GM21367 (cell line): ENCODE measurements around the gene KATNIP.
"Not testable (repeated sequence)": the region's sequence is repeated elsewhere in the genome, so short reads cannot be mapped to it uniquely, and the experiment has no call there.

ENCODE experiments used
- ATAC-seq: cut with Tn5 transposase; IDR thresholded peaks from one replicate; pipeline ENCODE4 v1.9.1; 2021; ENCODE audit not compliant: unreplicated experiment

The KATNIP gene

GRCh38 chr16:27534256-27534655, 15.7 kb upstream of the KATNIP start:
- no peak for ATAC-seq

DNA sequence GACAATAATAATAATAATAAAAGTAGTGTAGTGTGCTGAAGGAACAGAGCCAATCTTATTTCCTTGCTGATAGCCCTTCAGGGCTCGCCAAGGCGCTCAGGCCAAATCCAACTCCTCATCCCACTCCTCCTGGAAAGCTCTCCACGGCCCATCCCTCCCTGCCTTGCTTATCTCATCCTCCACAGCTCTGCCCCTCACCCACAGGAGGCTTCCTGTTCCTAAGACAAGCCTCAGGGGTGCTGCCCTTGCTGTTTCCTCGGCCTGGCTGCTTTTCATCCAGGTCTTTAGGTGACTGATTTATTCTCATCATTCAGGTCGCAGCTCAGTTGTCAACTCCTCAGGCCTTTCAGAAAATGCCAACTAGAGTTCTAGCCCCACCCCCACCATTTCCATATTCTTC, 11.4 kb upstream of the KATNIP start:
- ATAC-seq, result no peak

DNA sequence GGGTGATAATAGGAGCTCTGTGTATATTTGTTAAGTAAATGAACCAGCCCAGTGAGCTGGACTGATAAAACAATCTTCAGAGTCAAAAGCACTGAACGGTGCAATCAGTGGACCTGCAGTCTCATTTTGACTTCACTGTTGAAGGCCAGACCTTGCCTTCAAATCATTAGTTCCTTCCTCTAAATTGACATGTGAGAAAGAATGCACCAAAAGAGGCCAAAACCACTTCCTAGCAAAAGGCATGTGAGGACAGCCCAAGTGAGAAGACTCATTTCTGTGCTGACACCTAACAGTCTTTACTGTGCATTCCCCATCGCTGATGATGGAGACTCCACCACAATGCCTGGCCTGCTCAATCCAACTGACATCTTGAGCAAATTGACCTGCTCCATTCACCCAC, 10.8 kb upstream of the KATNIP start:
- ATAC-seq, result no peak

DNA sequence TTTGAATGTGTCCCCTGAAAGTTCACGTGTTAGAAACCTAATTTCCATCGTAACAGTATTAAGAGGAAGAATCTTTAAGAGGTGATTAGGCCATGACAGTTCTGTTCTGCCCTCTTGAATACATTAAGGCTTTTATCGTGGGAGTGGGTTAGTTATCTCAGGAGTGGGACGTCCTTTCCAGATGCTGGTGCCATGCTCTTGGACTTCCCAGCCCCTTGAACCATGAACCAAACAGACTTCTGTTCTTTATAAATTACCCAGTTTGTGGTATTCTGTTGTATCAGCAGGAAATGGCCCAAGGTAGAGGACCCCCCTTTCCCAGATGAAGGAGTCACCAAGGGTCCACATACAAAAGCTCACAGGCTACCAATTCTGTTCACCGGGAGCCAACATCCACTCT, 10.3 kb upstream of the KATNIP start:
- ATAC-seq, result no peak

- ATAC-seq, result no peak
These were observed 6.1 kb upstream of the KATNIP start for GRCh38 chr16:27543801-27544200.

GRCh38 chr16:27544671-27545070, 5.3 kb upstream of the KATNIP start:
- no peak for ATAC-seq

DNA sequence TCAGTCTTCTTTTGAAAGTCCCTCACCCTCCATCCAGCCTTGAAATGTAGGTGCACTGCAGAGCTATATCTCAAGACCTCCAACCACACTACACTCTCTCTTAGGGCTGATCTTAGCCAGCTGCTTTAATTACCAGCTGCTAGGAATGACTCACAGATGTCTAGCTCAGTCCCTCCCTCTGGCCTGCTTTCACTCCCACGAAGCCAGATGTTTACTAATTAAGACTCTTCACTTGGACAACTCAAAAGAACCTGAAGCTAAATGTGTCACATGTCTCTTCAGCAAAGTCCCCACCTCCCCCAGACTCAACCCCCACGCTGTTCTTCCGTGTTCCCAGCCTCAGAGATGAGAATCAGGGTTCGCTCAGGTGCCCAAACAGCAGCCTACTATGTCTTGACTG, 2.8 kb upstream of the KATNIP start:
- ATAC-seq, result no peak

GRCh38 chr16:27547851-27548250, 2.1 kb upstream of the KATNIP start:
- ATAC-seq, result no peak

- ATAC-seq, result peak; percentile 9
These were observed 539 bp upstream of the KATNIP start for GRCh38 chr16:27549464-27549745.

DNA sequence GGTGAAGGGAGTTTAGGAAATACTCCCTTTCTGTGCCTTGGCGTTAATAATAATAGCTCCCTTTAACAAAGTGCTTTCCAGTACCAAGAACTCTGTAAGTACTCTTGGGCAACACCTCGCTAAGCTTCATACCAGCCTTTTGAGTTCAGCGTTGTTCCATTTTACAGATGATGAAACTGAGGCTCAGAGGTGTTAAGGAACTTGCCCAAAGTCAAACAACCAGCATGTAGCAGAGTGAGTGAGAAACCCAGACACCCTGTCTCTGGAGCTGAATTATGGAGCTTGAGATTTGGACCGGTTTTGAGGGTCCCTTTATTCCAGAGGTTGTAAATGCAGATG, 607 bp downstream of the KATNIP start:
- no peak for ATAC-seq

DNA sequence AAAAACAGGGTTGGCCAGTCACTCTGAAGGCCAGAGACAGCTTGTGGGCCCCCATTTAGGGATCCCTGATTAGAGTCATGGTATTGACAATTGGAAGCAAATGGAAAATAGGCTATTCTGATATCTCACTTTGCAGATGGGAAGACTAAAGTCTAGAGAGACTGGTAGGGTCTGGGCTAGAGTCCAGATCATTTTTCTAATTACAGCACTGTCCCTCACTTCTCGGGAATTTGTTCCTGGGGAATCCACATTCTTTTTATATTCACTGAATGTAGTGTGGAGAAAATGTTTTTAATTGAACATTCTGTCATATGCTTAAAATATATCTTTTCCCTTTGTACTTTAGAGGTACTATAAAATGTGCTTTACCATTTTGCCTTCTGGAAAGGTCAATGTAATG, 1.1 kb downstream of the KATNIP start:
- ATAC-seq, result no peak

DNA sequence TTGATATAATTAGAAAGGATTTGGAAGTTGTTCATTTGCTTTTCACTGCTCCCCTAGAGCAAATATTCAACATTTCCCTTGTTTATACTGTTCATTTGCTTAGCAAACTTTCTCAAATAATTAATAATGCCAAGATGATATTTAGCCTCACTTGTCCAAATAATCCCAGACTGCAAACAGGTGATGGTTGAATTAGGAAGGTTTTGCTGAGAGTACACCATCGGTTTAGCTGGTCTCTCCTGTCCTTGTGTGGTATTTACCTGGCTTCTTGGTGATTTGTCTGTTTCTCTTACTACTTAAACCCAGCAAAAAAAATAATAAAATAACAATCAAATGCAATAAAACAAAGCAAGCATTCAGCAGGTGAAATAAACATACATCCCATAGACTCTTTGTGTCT, 6.5 kb downstream of the KATNIP start:
- no peak for ATAC-seq

DNA sequence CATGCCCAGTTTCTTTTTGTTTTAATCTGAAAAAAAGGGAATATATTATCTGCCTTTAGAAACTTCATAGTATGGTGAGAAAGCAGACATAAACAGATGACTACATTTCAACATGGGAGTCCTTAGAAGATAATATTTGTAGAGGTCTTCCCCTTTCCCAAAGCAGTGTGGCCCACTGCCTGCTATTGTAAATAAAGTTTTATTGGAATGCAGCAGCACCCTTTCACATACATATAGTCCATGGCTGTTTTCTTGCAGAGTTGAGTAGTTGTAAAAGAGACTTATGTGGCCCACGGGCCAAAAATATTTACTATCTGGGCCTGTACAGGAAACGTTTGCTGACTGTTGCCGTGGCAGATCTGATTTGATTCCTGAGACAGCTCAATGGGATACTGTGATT, 8.5 kb downstream of the KATNIP start:
- ATAC-seq, result no peak

DNA sequence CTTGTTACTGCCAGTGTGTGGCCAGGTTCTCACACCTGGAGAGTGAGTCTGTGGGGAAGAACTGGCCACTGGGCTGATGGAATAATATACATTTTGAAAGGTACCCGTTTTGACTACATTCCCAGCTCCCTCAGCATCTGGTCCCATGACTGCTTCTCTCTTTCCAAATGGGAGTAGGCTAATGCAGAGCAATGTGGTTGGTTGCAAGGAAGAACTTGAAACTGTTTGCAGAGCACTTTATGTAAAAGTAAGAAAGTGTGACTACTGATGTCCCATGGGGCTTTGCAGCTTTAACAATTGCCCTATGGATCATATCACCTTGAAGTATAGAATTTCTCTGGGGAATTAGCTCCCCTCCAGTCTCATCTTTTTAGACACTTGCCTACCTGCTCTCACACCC, 9.0 kb downstream of the KATNIP start:
- ATAC-seq, result no peak

- no peak for ATAC-seq
These were observed 11.3 kb downstream of the KATNIP start for GRCh38 chr16:27561216-27561615.

DNA sequence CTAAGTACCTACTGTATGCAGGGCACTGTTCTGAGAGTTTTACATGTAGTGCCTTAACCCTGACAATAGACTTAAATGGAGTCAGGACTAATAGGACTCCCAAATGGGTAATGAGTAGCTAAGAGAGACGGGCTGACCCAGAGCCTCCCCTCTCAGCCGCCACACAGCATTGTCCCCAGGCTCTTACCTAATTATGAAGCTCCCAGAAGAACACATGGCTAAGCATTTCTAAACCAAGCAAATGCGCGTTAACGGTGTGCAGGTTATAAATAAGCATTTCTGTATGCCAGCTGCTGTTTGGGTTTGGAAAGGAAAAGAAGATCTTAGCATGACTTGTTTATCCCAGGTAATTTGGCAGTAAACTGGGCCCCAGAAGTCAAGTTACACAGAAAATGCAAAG, 14.3 kb downstream of the KATNIP start:
- no peak for ATAC-seq

GRCh38 chr16:27566417-27566816, 16.5 kb downstream of the KATNIP start:
- no peak for ATAC-seq

DNA sequence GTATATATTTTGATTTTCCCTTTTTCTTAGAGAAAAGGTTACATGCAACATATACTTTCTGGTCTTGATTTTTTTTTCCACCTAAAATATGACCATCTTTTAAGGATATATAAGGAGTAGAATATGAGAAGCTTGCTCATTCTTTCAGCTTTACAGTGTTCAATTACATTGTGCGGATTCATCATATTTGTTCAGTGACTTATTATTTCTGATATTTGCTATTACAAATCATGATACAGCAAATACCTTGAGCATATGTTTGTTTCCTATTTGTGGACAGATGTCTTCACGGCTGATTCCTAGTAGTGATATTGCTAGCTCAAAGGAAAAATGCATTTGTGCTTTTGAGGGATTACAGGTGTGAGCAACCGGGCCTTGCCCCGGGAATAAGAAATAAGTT, 18.1 kb downstream of the KATNIP start:
- ATAC-seq, result no peak

DNA sequence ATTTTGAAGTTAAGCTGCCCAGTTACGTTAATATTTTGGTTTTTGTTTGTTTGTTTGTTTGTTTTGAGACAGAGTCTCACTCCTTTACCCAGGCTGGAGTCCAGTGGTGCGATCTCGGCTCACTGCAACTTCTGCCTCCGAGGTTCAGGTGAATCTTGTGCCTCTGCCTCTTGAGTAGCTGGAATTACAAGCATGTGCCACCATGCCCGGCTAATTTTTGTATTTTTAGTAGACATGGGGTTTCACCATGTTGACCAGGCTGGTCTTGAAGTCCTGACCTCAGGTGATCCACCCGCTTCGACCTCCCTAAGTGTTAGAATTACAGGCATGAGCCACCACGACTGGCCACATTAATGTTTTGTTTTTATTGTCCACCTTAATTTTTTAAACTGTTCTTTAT, 21.0 kb downstream of the KATNIP start:
- ATAC-seq, result not testable (repeated sequence)

GRCh38 chr16:27571433-27572326, 21.7 kb downstream of the KATNIP start:
- ATAC-seq, result no peak

DNA sequence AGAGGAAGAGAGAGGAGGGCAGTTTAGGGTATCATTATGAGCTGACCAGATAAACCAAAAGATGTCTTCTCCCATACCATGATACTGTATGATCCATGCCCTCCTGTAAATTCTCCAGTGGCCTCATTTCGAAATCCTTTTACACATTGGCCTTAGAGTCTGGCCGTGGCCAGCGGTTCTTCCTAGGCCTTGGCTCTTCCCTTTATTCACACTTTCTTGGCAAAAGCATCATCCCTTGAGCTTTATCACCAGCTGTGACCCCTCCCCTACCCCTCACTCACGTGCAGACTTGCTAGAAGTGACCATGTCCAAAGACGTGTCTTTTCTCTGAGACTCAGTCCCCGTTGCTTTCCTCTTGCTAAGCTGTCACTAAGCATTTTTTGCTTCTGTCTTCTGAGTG, 22.8 kb downstream of the KATNIP start:
- ATAC-seq, result no peak

DNA sequence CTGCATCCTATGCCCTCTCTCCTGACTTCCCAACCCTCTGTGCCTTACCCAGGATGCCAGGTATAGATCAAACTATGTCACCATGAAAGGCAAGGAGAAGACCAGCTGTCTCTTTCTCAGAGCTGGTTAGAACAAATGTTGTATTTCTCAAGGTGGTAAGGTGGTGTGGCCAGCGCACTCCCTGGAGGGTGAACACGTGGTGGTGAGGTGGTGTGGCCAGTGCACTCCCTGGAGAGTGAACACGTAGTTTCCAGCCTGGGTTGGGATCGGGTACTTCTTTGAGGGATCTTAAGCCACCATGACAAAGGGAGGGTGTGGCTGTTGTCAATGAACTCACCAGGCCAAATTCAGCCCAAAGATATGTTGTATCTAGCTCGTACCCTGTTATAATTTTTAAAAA, 26.8 kb downstream of the KATNIP start:
- ATAC-seq, result no peak
